Loucy (cell line): Measurements from ENCODE around the gene IQCH.

Experiments
- H2AFZ ChIP-seq: fragments of 200-600 bp; sonication (generic); 2 replicates; pipeline ENCODE4 v1.6.0; 2016; ENCODE audit warnings: antibody characterized with exemption, mild to moderate bottlenecking, low read length, moderate library complexity
- H3F3A ChIP-seq: fragments of 200-600 bp; 2 replicates; pipeline ENCODE4 v1.6.0; 2016; ENCODE audit warnings: antibody characterized with exemption, low read depth, mild to moderate bottlenecking
- H3K27me3 ChIP-seq: fragments of 200-600 bp; sonication (generic); 2 replicates; pipeline ENCODE4 v1.6.1; 2014; ENCODE audit warnings: low read length, mild to moderate bottlenecking; ENCODE audit not compliant: insufficient read depth, poor library complexity, severe bottlenecking
- H3K36me3 ChIP-seq: fragments of 200-600 bp; sonication (generic); 2 replicates; pipeline ENCODE4 v1.6.1; 2016; ENCODE audit warnings: low read length; ENCODE audit not compliant: insufficient read depth
- H3K4me1 ChIP-seq: fragments of 200-600 bp; sonication (generic); 2 replicates; pipeline ENCODE4 v1.5.1; 2014; ENCODE audit warnings: low read length, mild to moderate bottlenecking; ENCODE audit not compliant: insufficient read depth, poor library complexity, severe bottlenecking
- H3K4me2 ChIP-seq: fragments of 200-600 bp; sonication (generic); 2 replicates; pipeline ENCODE4 v1.6.0; 2014; ENCODE audit warnings: antibody characterized with exemption, low read length, low read depth, mild to moderate bottlenecking; ENCODE audit not compliant: poor library complexity, severe bottlenecking
- H3K4me3 ChIP-seq: fragments of 200-600 bp; sonication (generic); 2 replicates; pipeline ENCODE4 v1.5.1; 2014; ENCODE audit warnings: low read length, mild to moderate bottlenecking, mixed read lengths; ENCODE audit not compliant: poor library complexity, severe bottlenecking
- H3K79me2 ChIP-seq: fragments of 200-600 bp; sonication (generic); 2 replicates; pipeline ENCODE4 v1.6.1; 2014; ENCODE audit warnings: low read length; ENCODE audit not compliant: insufficient read depth
- H3K9ac ChIP-seq: fragments of 200-600 bp; sonication (generic); 2 replicates; pipeline ENCODE4 v1.6.0; 2014; ENCODE audit warnings: mild to moderate bottlenecking, low read depth, low read length, moderate library complexity; ENCODE audit not compliant: poor library complexity, severe bottlenecking
- H3K9me2 ChIP-seq: fragments of 200-600 bp; sonication (generic); replicated peaks from 2 replicates; pipeline ENCODE4 v1.6.1; 2016; ENCODE audit warnings: low read depth, low read length, mixed read lengths
- H3K9me3 ChIP-seq: fragments of 200-600 bp; sonication (generic); 2 replicates; pipeline ENCODE4 v1.6.1; 2014; ENCODE audit warnings: mild to moderate bottlenecking, antibody characterized with exemption, low read length, low read depth; ENCODE audit not compliant: insufficient read depth
- H4K20me1 ChIP-seq: fragments of 200-600 bp; sonication (generic); 2 replicates; pipeline ENCODE4 v1.6.0; 2014; ENCODE audit warnings: antibody characterized with exemption, low read length, mild to moderate bottlenecking; ENCODE audit not compliant: insufficient read depth, poor library complexity, severe bottlenecking
- CTCF ChIP-seq: fragments of 200-600 bp; sonication (generic); conservative IDR thresholded peaks from 2 replicates; pipeline ENCODE4 v1.5.1; 2014; ENCODE audit warnings: mild to moderate bottlenecking, antibody characterized with exemption, low read length
- EZH2phosphoT487 ChIP-seq: fragments of 200-600 bp; IDR thresholded peaks from 2 replicates; pipeline ENCODE4 v1.6.1; 2018; ENCODE audit warnings: antibody characterized with exemption, mild to moderate bottlenecking, moderate library complexity, borderline replicate concordance

IQCH gene

GRCh38 chr15:67461735-67462134 lies 207.1 kb downstream of the IQCH start:
- Histone ChIP-seq H3K79me2 (no peaks in the 10 kb centered on the region), H3K27me3 (no peaks in the 10 kb centered on the region), H4K20me1 (no peaks in the 10 kb centered on the region), H3K9me3 (no peaks in the 10 kb centered on the region), H3K4me2 (no peak overlapping the region), H3K4me3 (no peak overlapping the region), H3K4me1 (peaks cover 16% of the 10 kb centered on the region), H2AFZ (no peak overlapping the region), H3K9me2 (no peaks in the 10 kb centered on the region), H3F3A (no peaks in the 10 kb centered on the region), H3K36me3 (no peaks in the 10 kb centered on the region), H3K9ac (no peak overlapping the region)
- TF ChIP-seq EZH2phosphoT487 (no peak), CTCF (no peak)

- H4K20me1 ChIP-seq: no peaks in the 10 kb centered on the region
- peaks cover 27% of the 10 kb centered on the region for H3K4me1 ChIP-seq
- no peaks in the 10 kb centered on the region for H3K79me2 ChIP-seq
- H3K9me2 ChIP-seq: no peaks in the 10 kb centered on the region
- no peaks in the 10 kb centered on the region for H3K9me3 ChIP-seq
- H3K4me2 ChIP-seq: no peak overlapping the region
- H3K4me3 ChIP-seq: no peak overlapping the region
- H3F3A ChIP-seq: no peaks in the 10 kb centered on the region
- H3K36me3 ChIP-seq: no peaks in the 10 kb centered on the region
- H2AFZ ChIP-seq: no peak overlapping the region
- no peak for TF ChIP-seq CTCF
- TF ChIP-seq EZH2phosphoT487: no peak
- no peaks in the 10 kb centered on the region for H3K27me3 ChIP-seq
- H3K9ac ChIP-seq: no peak overlapping the region
Observed at GRCh38 chr15:67462875-67463274, 208.3 kb downstream of the IQCH start.

GRCh38 chr15:67463488-67463887 lies 208.9 kb downstream of the IQCH start:
- H3K4me1 ChIP-seq: peaks cover 33% of the 10 kb centered on the region
- H3K36me3 ChIP-seq: no peaks in the 10 kb centered on the region
- no peaks in the 10 kb centered on the region for H3K79me2 ChIP-seq
- TF ChIP-seq CTCF: no peak
- no peak for TF ChIP-seq EZH2phosphoT487
- H3K9me3 ChIP-seq: no peaks in the 10 kb centered on the region
- no peak overlapping the region for H3K9ac ChIP-seq
- no peak overlapping the region for H2AFZ ChIP-seq
- no peak overlapping the region for H3K4me3 ChIP-seq
- no peaks in the 10 kb centered on the region for H3K9me2 ChIP-seq
- H3K27me3 ChIP-seq: no peaks in the 10 kb centered on the region
- no peaks in the 10 kb centered on the region for H3F3A ChIP-seq
- no peaks in the 10 kb centered on the region for H4K20me1 ChIP-seq
- H3K4me2 ChIP-seq: no peak overlapping the region
